Measurements from ENCODE around the gene SLC35E4.

GRCh38 chr22:30646518-30647160, 11.1 kb downstream of the SLC35E4 start:
- TF ChIP-seq CTCF (IDR thresholded peaks at IDR 0.05) (no peak), POLR2A (IDR thresholded peaks at IDR 0.05) (no peak)

Data from right lobe of liver (tissue), 4 donors.